HepG2 (cell line): ENCODE measurements around the gene HINT1. TPM values are rescaled to one million over a fixed set of nuclear protein-coding genes. Genes with fewer than 3 reads are reported as not detected.

ENCODE experiments used
- AHR ChIP-seq: IDR thresholded peaks from 2 replicates; pipeline ENCODE4 v1.6.1; 2018; ENCODE audit warnings: missing genetic modification reagents, missing compliant biosample characterization
- NCOA1 ChIP-seq: sonication (generic); formaldehyde crosslinking; IDR thresholded peaks from 2 replicates; pipeline ENCODE4 v1.9.0; 2021; ENCODE audit warnings: missing genetic modification reagents
- PHF21A ChIP-seq: sonication (generic); formaldehyde crosslinking; IDR thresholded peaks from 2 replicates; pipeline ENCODE4 v1.5.0; 2020; ENCODE audit warnings: mild to moderate bottlenecking, missing genetic modification reagents
- POLR2A ChIP-seq, 2 experiments: IDR thresholded peaks; 2 replicates each; pipeline ENCODE4 v1.6.1; 2011; ENCODE audit warnings: low read depth in 2 of 2, low read length in 2 of 2, mild to moderate bottlenecking in 1 of 2, moderate library complexity in 1 of 2; ENCODE audit not compliant: insufficient read depth in 1 of 2
- RARG ChIP-seq: sonication (generic); formaldehyde crosslinking; IDR thresholded peaks from 2 replicates; pipeline ENCODE4 v1.4.0; 2020; ENCODE audit warnings: low read depth, mild to moderate bottlenecking, missing genetic modification reagents
- RBFOX2 ChIP-seq: fragments of 200-400 bp; formaldehyde crosslinking; IDR thresholded peaks from 2 replicates; pipeline ENCODE4 v1.6.1; 2017; ENCODE audit warnings: low read depth, mild to moderate bottlenecking, low read length
- SIN3A ChIP-seq: IDR thresholded peaks from 2 replicates; pipeline ENCODE4 v1.6.1; 2011; ENCODE audit warnings: low read depth, mild to moderate bottlenecking, control low read depth, low read length, borderline replicate concordance
- SRF ChIP-seq: IDR thresholded peaks from 2 replicates; pipeline ENCODE4 v1.6.1; 2011; ENCODE audit warnings: mild to moderate bottlenecking, low read depth, low read length, moderate library complexity
- SYNCRIP ChIP-seq: fragments of 200-400 bp; formaldehyde crosslinking; IDR thresholded peaks from 2 replicates; pipeline ENCODE4 v1.6.1; 2018; ENCODE audit warnings: mild to moderate bottlenecking, low read depth, low read length; ENCODE audit not compliant: insufficient read depth
- TEAD3 ChIP-seq: optimal IDR thresholded peaks from 2 replicates; pipeline ENCODE3; 2016; ENCODE audit warnings: borderline replicate concordance
- TGIF2 ChIP-seq: IDR thresholded peaks from 2 replicates; pipeline ENCODE4 v1.6.1; 2016; ENCODE audit warnings: control low read depth, missing compliant biosample characterization
- XRCC5 ChIP-seq: fragments of 200-400 bp; formaldehyde crosslinking; optimal IDR thresholded peaks from 2 replicates; pipeline ENCODE3; 2017; ENCODE audit warnings: mild to moderate bottlenecking, low read length
- ZBTB42 ChIP-seq: sonication (generic); formaldehyde crosslinking; IDR thresholded peaks from 2 replicates; pipeline ENCODE4 v1.5.0; 2020; ENCODE audit warnings: mild to moderate bottlenecking, missing genetic modification reagents
- ZFYVE20 ChIP-seq: sonication (generic); formaldehyde crosslinking; IDR thresholded peaks from 2 replicates; pipeline ENCODE4 v1.8.0; 2023; ENCODE audit warnings: low read depth, mild to moderate bottlenecking, moderate library complexity, missing genetic modification reagents, borderline replicate concordance
- ZMAT3 ChIP-seq: sonication (generic); formaldehyde crosslinking; conservative IDR thresholded peaks from 2 replicates; pipeline ENCODE4 v1.7.0; 2021; ENCODE audit warnings: missing genetic modification reagents
- ZMYM4 ChIP-seq: sonication (generic); formaldehyde crosslinking; IDR thresholded peaks from 2 replicates; pipeline ENCODE4 v1.8.1; 2023; ENCODE audit warnings: mild to moderate bottlenecking, missing genetic modification reagents
- ZNF10 ChIP-seq: sonication (generic); formaldehyde crosslinking; IDR thresholded peaks from 2 replicates; pipeline ENCODE4 v1.4.0; 2020; ENCODE audit warnings: mild to moderate bottlenecking, low read depth, missing genetic modification reagents, borderline replicate concordance
- ZNF747 ChIP-seq: sonication (generic); formaldehyde crosslinking; IDR thresholded peaks from 2 replicates; pipeline ENCODE4 v1.8.1; 2023; ENCODE audit warnings: missing genetic modification reagents, mild to moderate bottlenecking, borderline replicate concordance
- ZNF841 ChIP-seq: sonication (generic); formaldehyde crosslinking; IDR thresholded peaks from 2 replicates; pipeline ENCODE4 v1.8.1; 2023; ENCODE audit warnings: missing genetic modification reagents, borderline replicate concordance
- polyA plus RNA-seq, 8 experiments: library from polyadenylated mRNA; depleted of rRNA in 3 of 8; stranded (reverse) in 7 of 8; unstranded in 1 of 8; fragments of >200 nt; fragmentation: Illumina TruSeq in 4 of 8; extraction: Trizol in 4 of 8; gene quantifications; 2 replicates each; pipeline versions ENCODE4 v1.2.1 to v1.2.3, GENCODE V29; 2011 to 2016; ENCODE audit warnings: low read depth in 4 of 8, missing spikeins in 1 of 8, mixed read lengths in 1 of 8; ENCODE audit not compliant: insufficient read depth in 1 of 8
- total RNA-seq, 5 experiments: library from RNA; depleted of rRNA; stranded (reverse); fragments of >200 nt; fragmentation: Illumina TruSeq; extraction: Trizol; gene quantifications; 2 replicates each; pipeline ENCODE4 v1.2.3, GENCODE V29; 2016; ENCODE audit warnings: low read depth in 1 of 5
- TF ChIP-seq, protein P1 (sequence below): sonication (generic); formaldehyde crosslinking; conservative IDR thresholded peaks from 2 replicates; pipeline ENCODE4 v1.4.0; 2020; ENCODE audit warnings: mild to moderate bottlenecking, missing genetic modification reagents, moderate library complexity
- TF ChIP-seq, protein P2 (sequence below): sonication (generic); formaldehyde crosslinking; IDR thresholded peaks from 2 replicates; pipeline ENCODE4 v1.8.1; 2023; ENCODE audit warnings: mild to moderate bottlenecking, missing genetic modification reagents, borderline replicate concordance
- TF ChIP-seq, protein P3 (sequence below): sonication (generic); formaldehyde crosslinking; IDR thresholded peaks from 2 replicates; pipeline ENCODE4 v1.9.0; 2021; ENCODE audit warnings: missing genetic modification reagents, borderline replicate concordance
- TF ChIP-seq, protein P4 (sequence below): IDR thresholded peaks from 2 replicates; pipeline ENCODE4 v1.6.1; 2016; ENCODE audit warnings: low read depth, control low read depth
- TF ChIP-seq, protein P5 (sequence below): sonication (generic); formaldehyde crosslinking; IDR thresholded peaks from 2 replicates; pipeline ENCODE4 v1.4.0; 2020; ENCODE audit warnings: missing genetic modification reagents, mild to moderate bottlenecking, borderline replicate concordance

Gene HINT1
- total and polyA plus RNA-seq, 2 of the 13 experiments (the other 11 are each of a cell fraction or from before 2014, with no cell fraction given), result 428 to 997 TPM

DNA sequence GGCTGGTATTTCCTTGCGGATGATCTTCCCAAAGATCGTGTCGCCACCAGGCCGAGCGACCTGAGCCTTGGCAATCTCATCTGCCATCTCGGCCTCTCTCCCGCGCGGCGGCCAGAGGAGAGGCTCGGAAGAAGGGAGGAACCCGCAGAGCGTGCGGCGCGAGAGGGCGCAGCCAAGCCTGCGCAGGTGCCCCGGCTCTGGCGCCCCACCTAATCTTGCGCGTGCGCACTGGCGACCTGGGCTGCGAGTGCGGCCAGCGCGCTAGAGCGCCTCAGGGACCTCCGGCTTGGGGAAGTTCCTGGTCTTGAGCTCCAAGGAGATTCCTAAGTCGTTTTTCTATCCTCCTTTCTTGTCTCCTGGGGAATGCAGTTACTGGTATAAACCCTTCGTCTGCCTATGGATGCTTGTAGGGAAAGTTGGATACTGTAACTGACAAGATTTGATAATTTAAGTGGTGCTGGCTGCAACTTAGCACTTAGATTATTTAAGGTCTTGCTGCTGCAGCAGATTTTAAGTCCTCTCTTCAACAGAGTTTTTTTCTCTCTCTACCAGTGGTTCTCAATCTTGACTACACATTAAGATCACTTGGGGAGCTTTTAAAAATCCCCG lies at the start of gene HINT1 (continued):
- TF ChIP-seq, protein P1, sequence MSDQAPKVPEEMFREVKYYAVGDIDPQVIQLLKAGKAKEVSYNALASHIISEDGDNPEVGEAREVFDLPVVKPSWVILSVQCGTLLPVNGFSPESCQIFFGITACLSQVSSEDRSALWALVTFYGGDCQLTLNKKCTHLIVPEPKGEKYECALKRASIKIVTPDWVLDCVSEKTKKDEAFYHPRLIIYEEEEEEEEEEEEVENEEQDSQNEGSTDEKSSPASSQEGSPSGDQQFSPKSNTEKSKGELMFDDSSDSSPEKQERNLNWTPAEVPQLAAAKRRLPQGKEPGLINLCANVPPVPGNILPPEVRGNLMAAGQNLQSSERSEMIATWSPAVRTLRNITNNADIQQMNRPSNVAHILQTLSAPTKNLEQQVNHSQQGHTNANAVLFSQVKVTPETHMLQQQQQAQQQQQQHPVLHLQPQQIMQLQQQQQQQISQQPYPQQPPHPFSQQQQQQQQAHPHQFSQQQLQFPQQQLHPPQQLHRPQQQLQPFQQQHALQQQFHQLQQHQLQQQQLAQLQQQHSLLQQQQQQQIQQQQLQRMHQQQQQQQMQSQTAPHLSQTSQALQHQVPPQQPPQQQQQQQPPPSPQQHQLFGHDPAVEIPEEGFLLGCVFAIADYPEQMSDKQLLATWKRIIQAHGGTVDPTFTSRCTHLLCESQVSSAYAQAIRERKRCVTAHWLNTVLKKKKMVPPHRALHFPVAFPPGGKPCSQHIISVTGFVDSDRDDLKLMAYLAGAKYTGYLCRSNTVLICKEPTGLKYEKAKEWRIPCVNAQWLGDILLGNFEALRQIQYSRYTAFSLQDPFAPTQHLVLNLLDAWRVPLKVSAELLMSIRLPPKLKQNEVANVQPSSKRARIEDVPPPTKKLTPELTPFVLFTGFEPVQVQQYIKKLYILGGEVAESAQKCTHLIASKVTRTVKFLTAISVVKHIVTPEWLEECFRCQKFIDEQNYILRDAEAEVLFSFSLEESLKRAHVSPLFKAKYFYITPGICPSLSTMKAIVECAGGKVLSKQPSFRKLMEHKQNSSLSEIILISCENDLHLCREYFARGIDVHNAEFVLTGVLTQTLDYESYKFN (CRISPR knock-in tag), result peak; percentile 37
- TF ChIP-seq RARG (CRISPR knock-in tag) (no peak), SYNCRIP (no peak), TGIF2 (CRISPR knock-in tag) (no peak), ZNF747 (0 out of 2 replicates have a peak, but pooled peaks have one; percentile 8), ZBTB42 (no peak), XRCC5 (peak; percentile 52), ZMAT3 (no peak), AHR (CRISPR knock-in tag) (peak; percentile 53; the same call in 1 of the 2 replicates), RBFOX2 (peak; percentile 90), SRF (no peak), SIN3A (no peak), ZMYM4 (CRISPR knock-in tag) (peak; percentile 78), ZFYVE20 (no peak), ZNF10 (CRISPR knock-in tag) (no peak), PHF21A (CRISPR knock-in tag) (no peak; the same call in 1 of the 2 replicates), POLR2A (IDR thresholded peaks at IDR 0.05; ENCODE audit: insufficient read depth in 1 of 2, low read depth in 2 of 2, low read length in 2 of 2) (peak; percentile 90 to 92), NCOA1 (CRISPR knock-in tag) (no peak; the same call in 1 of the 2 replicates), ZNF841 (CRISPR knock-in tag) (no peak), TEAD3 (peak; percentile 61)
- TF ChIP-seq, protein P2, sequence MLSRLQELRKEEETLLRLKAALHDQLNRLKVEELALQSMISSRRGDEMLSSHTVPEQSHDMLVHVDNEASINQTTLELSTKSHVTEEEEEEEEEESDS (CRISPR knock-in tag), result no peak
- TF ChIP-seq, protein P3, sequence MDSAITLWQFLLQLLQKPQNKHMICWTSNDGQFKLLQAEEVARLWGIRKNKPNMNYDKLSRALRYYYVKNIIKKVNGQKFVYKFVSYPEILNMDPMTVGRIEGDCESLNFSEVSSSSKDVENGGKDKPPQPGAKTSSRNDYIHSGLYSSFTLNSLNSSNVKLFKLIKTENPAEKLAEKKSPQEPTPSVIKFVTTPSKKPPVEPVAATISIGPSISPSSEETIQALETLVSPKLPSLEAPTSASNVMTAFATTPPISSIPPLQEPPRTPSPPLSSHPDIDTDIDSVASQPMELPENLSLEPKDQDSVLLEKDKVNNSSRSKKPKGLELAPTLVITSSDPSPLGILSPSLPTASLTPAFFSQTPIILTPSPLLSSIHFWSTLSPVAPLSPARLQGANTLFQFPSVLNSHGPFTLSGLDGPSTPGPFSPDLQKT (CRISPR knock-in tag), result no peak
- TF ChIP-seq, protein P4, sequence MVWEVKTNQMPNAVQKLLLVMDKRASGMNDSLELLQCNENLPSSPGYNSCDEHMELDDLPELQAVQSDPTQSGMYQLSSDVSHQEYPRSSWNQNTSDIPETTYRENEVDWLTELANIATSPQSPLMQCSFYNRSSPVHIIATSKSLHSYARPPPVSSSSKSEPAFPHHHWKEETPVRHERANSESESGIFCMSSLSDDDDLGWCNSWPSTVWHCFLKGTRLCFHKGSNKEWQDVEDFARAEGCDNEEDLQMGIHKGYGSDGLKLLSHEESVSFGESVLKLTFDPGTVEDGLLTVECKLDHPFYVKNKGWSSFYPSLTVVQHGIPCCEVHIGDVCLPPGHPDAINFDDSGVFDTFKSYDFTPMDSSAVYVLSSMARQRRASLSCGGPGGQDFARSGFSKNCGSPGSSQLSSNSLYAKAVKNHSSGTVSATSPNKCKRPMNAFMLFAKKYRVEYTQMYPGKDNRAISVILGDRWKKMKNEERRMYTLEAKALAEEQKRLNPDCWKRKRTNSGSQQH (CRISPR knock-in tag), result no peak
- TF ChIP-seq, protein P5, sequence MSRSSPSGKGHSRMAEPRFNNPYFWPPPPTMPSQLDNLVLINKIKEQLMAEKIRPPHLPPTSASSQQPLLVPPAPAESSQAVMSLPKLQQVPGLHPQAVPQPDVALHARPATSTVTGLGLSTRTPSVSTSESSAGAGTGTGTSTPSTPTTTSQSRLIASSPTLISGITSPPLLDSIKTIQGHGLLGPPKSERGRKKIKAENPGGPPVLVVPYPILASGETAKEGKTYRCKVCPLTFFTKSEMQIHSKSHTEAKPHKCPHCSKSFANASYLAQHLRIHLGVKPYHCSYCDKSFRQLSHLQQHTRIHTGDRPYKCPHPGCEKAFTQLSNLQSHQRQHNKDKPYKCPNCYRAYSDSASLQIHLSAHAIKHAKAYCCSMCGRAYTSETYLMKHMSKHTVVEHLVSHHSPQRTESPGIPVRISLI (CRISPR knock-in tag), result peak; percentile 44; the same call in 1 of the 2 replicates
